GM06990 (cell line): ENCODE results near the gene ZNF652.
"Not testable (repeated sequence)": the region's sequence is repeated elsewhere in the genome, so short reads cannot be mapped to it uniquely, and the experiment has no call there.

ENCODE experiments used
- DNase-seq: peaks from one replicate; pipeline ENCODE4 v3.0.0-alpha.2; 2011; ENCODE audit not compliant: insufficient read length; ENCODE audit errors: extremely low read depth
- H3K27me3 ChIP-seq: replicated peaks from 2 replicates; pipeline ENCODE4 v1.6.0; 2011; ENCODE audit warnings: low read length; ENCODE audit not compliant: control insufficient read depth, insufficient read depth
- H3K36me3 ChIP-seq: 2 replicates; pipeline ENCODE4 v1.5.1; 2011; ENCODE audit warnings: low read length; ENCODE audit not compliant: control insufficient read depth, insufficient read depth
- H3K4me3 ChIP-seq: replicated peaks from 2 replicates; pipeline ENCODE4 v1.5.1; 2011; ENCODE audit warnings: low read depth, mild to moderate bottlenecking, control low read depth, low read length
- CTCF ChIP-seq: IDR thresholded peaks from 2 replicates; pipeline ENCODE4 v1.5.1; 2011; ENCODE audit warnings: low read length, control low read depth, mild to moderate bottlenecking, inconsistent platforms; ENCODE audit not compliant: insufficient read depth, poor library complexity, severe bottlenecking

ZNF652 gene

GRCh38 chr17:49277638-49278037, 84.4 kb downstream of the ZNF652 start:
- Histone ChIP-seq H3K27me3 (no peaks in the 10 kb centered on the region), H3K4me3 (no peak overlapping the region), H3K36me3 (no peaks in the 10 kb centered on the region)
- no peak for TF ChIP-seq CTCF
- no peak for DNase-seq

- H3K4me3 ChIP-seq, DNase-seq, H3K27me3 ChIP-seq, H3K36me3 ChIP-seq: not testable (repeated sequence)
These were observed 86.1 kb downstream of the ZNF652 start for GRCh38 chr17:49275981-49276380.

- TF ChIP-seq CTCF = no peak
- Histone ChIP-seq H3K36me3 (no peaks in the 10 kb centered on the region), H3K27me3 (no peaks in the 10 kb centered on the region), H3K4me3 (no peak overlapping the region)
- DNase-seq = no peak
These were observed 92.7 kb downstream of the ZNF652 start for GRCh38 chr17:49269356-49269755.

GRCh38 chr17:49267912-49268311, 94.1 kb downstream of the ZNF652 start:
- DNase-seq = no peak
- no peak for TF ChIP-seq CTCF
- no peaks in the 10 kb centered on the region for H3K27me3 ChIP-seq
- H3K4me3 ChIP-seq = no peak overlapping the region
- no peaks in the 10 kb centered on the region for H3K36me3 ChIP-seq

GRCh38 chr17:49266233-49266632, 95.8 kb downstream of the ZNF652 start:
- Histone ChIP-seq H3K27me3 (no peaks in the 10 kb centered on the region), H3K36me3 (no peaks in the 10 kb centered on the region), H3K4me3 (no peak overlapping the region)
- no peak for DNase-seq
- TF ChIP-seq CTCF = no peak

GRCh38 chr17:49261540-49261939, 100.5 kb downstream of the ZNF652 start:
- H3K4me3 ChIP-seq, H3K36me3 ChIP-seq, DNase-seq, H3K27me3 ChIP-seq: not testable (repeated sequence)

GRCh38 chr17:49260817-49261291, 101.2 kb downstream of the ZNF652 start:
- peaks cover 1% of the 10 kb centered on the region; the same call in 1 of the 2 replicates for H3K27me3 ChIP-seq
- H3K4me3 ChIP-seq = peak overlapping the region; percentile 35

More at GRCh38 chr17:49260817-49261291, 101.2 kb downstream of the ZNF652 start:
- no peaks in the 10 kb centered on the region for H3K36me3 ChIP-seq
- DNase-seq = no peak
- no peak for TF ChIP-seq CTCF
